HEK293 (cell line): Measurements from ENCODE around the gene LAMA2.
A peak's percentile ranks its signal among the peaks of the same experiment; 100 is the strongest.

Source experiments
- CTCF ChIA-PET: fragments of 350-600 bp; formaldehyde crosslinking; extraction: SDS; loops from one replicate; lab custom pipeline; 2021; ENCODE audit warnings: antibody characterized with exemption; lab: Yijun Ruan, JAX
- POLR2A ChIA-PET: fragments of 300-600 bp; formaldehyde crosslinking; extraction: SDS; loops from one replicate; lab custom pipeline; 2020; ENCODE audit warnings: antibody characterized with exemption, inconsistent platforms; lab: Yijun Ruan, JAX
- H3K27ac ChIP-seq: fragments of 200-500 bp; sonication (Bioruptor generic); 2 replicates; pipeline ENCODE4 v1.5.1; 2014; ENCODE audit warnings: low read depth, low read length, control low read depth, inconsistent platforms; ENCODE audit errors: extremely low read depth
- H3K36me3 ChIP-seq, 2 experiments: fragments of 200-500 bp in 1 of 2; sonication (Bioruptor generic) in 1 of 2; 1 replicate in 1 of 2; 2 replicates in 1 of 2; pipeline ENCODE4 v1.5.1; 2014 to 2017; ENCODE audit warnings: inconsistent platforms in 2 of 2, low read length in 2 of 2; ENCODE audit not compliant: control insufficient read depth in 2 of 2, insufficient read depth in 1 of 2
- H3K4me1 ChIP-seq: fragments of 200-500 bp; sonication (Bioruptor generic); 2 replicates; pipeline ENCODE4 v1.5.1; 2014; ENCODE audit warnings: mild to moderate bottlenecking, low read length, inconsistent platforms; ENCODE audit not compliant: control insufficient read depth, insufficient read depth
- H3K4me3 ChIP-seq: 2 replicates; pipeline ENCODE4 v1.5.1; 2011; ENCODE audit warnings: low read depth, mild to moderate bottlenecking, control low read depth, low read length, moderate library complexity
- H3K9me3 ChIP-seq: fragments of 200-500 bp; sonication (Bioruptor generic); 2 replicates; pipeline ENCODE4 v1.5.1; 2014; ENCODE audit warnings: low read depth, low read length, inconsistent platforms; ENCODE audit not compliant: control insufficient read depth, insufficient read depth
- EGR2 ChIP-seq: fragments of 450-650 bp; formaldehyde crosslinking; IDR thresholded peaks from 2 replicates; pipeline ENCODE4 v1.5.1; 2016; ENCODE audit warnings: low read depth, missing biosample characterization, missing genetic modification characterization
- GLI2 ChIP-seq: fragments of 450-650 bp; formaldehyde crosslinking; IDR thresholded peaks from 2 replicates; pipeline ENCODE4; 2017; ENCODE audit warnings: missing biosample characterization, missing genetic modification characterization, low read depth, borderline replicate concordance
- GLI4 ChIP-seq: fragments of 450-650 bp; formaldehyde crosslinking; IDR thresholded peaks from 2 replicates; pipeline ENCODE4 v1.5.1; 2016; ENCODE audit warnings: missing biosample characterization, missing genetic modification characterization
- REPIN1 ChIP-seq: fragments of 450-650 bp; formaldehyde crosslinking; IDR thresholded peaks from 2 replicates; pipeline ENCODE4 v1.5.1; 2017; ENCODE audit warnings: missing biosample characterization, missing genetic modification characterization, low read depth
- SCRT1 ChIP-seq: fragments of 450-650 bp; formaldehyde crosslinking; IDR thresholded peaks from 2 replicates; pipeline ENCODE4 v1.5.1; 2016; ENCODE audit warnings: missing biosample characterization, missing genetic modification characterization, borderline replicate concordance
- YY1 ChIP-seq: fragments of 450-650 bp; formaldehyde crosslinking; IDR thresholded peaks from 2 replicates; pipeline ENCODE4 v1.5.1; 2018; ENCODE audit warnings: missing biosample characterization, missing genetic modification characterization
- ZBTB1 ChIP-seq: fragments of 450-650 bp; formaldehyde crosslinking; IDR thresholded peaks from 2 replicates; pipeline ENCODE4 v1.5.1; 2016; ENCODE audit warnings: missing biosample characterization, missing genetic modification characterization
- ZBTB21 ChIP-seq: fragments of 450-650 bp; formaldehyde crosslinking; IDR thresholded peaks from 2 replicates; pipeline ENCODE4 v1.5.1; 2017; ENCODE audit warnings: missing biosample characterization, missing genetic modification characterization
- ZNF112 ChIP-seq: fragments of 450-650 bp; formaldehyde crosslinking; IDR thresholded peaks from 2 replicates; pipeline ENCODE4 v1.5.0; 2017; ENCODE audit warnings: missing biosample characterization, missing genetic modification characterization
- ZNF140 ChIP-seq: fragments of 450-650 bp; formaldehyde crosslinking; IDR thresholded peaks from 2 replicates; pipeline ENCODE4 v1.5.1; 2016; ENCODE audit warnings: missing biosample characterization, missing genetic modification characterization
- ZNF157 ChIP-seq: fragments of 450-650 bp; formaldehyde crosslinking; IDR thresholded peaks from 2 replicates; pipeline ENCODE4 v1.5.1; 2016; ENCODE audit warnings: missing biosample characterization, missing genetic modification characterization
- ZNF16 ChIP-seq: fragments of 450-650 bp; formaldehyde crosslinking; IDR thresholded peaks from 2 replicates; pipeline ENCODE4 v1.5.1; 2016; ENCODE audit warnings: low read depth, missing biosample characterization, missing genetic modification characterization
- ZNF174 ChIP-seq: fragments of 450-650 bp; formaldehyde crosslinking; IDR thresholded peaks from 2 replicates; pipeline ENCODE4 v1.5.0; 2017; ENCODE audit warnings: missing biosample characterization, mild to moderate bottlenecking, missing genetic modification characterization
- ZNF19 ChIP-seq: fragments of 450-650 bp; formaldehyde crosslinking; IDR thresholded peaks from 2 replicates; pipeline ENCODE4; 2016; ENCODE audit warnings: missing biosample characterization, missing genetic modification characterization, low read depth
- ZNF202 ChIP-seq: fragments of 450-650 bp; formaldehyde crosslinking; IDR thresholded peaks from 2 replicates; pipeline ENCODE4 v1.5.1; 2016; ENCODE audit warnings: missing biosample characterization, missing genetic modification characterization, borderline replicate concordance
- ZNF239 ChIP-seq: fragments of 450-650 bp; formaldehyde crosslinking; IDR thresholded peaks from 2 replicates; pipeline ENCODE4 v1.5.1; 2016; ENCODE audit warnings: missing biosample characterization, missing genetic modification characterization
- ZNF416 ChIP-seq: fragments of 450-650 bp; formaldehyde crosslinking; IDR thresholded peaks from 2 replicates; pipeline ENCODE4 v1.5.1; 2016; ENCODE audit warnings: missing biosample characterization, missing genetic modification characterization
- ZNF610 ChIP-seq: fragments of 450-650 bp; formaldehyde crosslinking; IDR thresholded peaks from 2 replicates; pipeline ENCODE4 v1.5.1; 2016; ENCODE audit warnings: missing biosample characterization, missing genetic modification characterization, borderline replicate concordance
- ZNF629 ChIP-seq: fragments of 450-650 bp; formaldehyde crosslinking; IDR thresholded peaks from 2 replicates; pipeline ENCODE4 v1.5.1; 2017; ENCODE audit warnings: missing biosample characterization, missing genetic modification characterization
- ZNF704 ChIP-seq: fragments of 450-650 bp; formaldehyde crosslinking; IDR thresholded peaks from 2 replicates; pipeline ENCODE4 v1.5.1; 2016; ENCODE audit warnings: missing biosample characterization, missing genetic modification characterization
- ZNF76 ChIP-seq: fragments of 450-650 bp; formaldehyde crosslinking; IDR thresholded peaks from 2 replicates; pipeline ENCODE4; 2016; ENCODE audit warnings: low read depth, missing biosample characterization, missing genetic modification characterization, borderline replicate concordance
- ZNF777 ChIP-seq: fragments of 450-650 bp; formaldehyde crosslinking; IDR thresholded peaks from 2 replicates; pipeline ENCODE4 v1.5.1; 2017; ENCODE audit warnings: missing biosample characterization, missing genetic modification characterization, borderline replicate concordance
- ZSCAN16 ChIP-seq: fragments of 450-650 bp; formaldehyde crosslinking; IDR thresholded peaks from 2 replicates; pipeline ENCODE4 v1.5.1; 2016; ENCODE audit warnings: missing biosample characterization, missing genetic modification characterization
- ZSCAN23 ChIP-seq: fragments of 450-650 bp; formaldehyde crosslinking; IDR thresholded peaks from 2 replicates; pipeline ENCODE4 v1.5.1; 2016; ENCODE audit warnings: missing biosample characterization, missing genetic modification characterization
- TF ChIP-seq, protein P1 (sequence below): fragments of 450-650 bp; formaldehyde crosslinking; IDR thresholded peaks from 2 replicates; pipeline ENCODE4 v1.5.1; 2017; ENCODE audit warnings: missing biosample characterization, missing genetic modification characterization
- TF ChIP-seq, protein P2 (sequence below): fragments of 450-650 bp; IDR thresholded peaks from 2 replicates; pipeline ENCODE4 v1.5.1; 2018; ENCODE audit warnings: missing biosample characterization, mild to moderate bottlenecking, missing genetic modification characterization
- TF ChIP-seq, protein P3 (sequence below): fragments of 450-650 bp; formaldehyde crosslinking; IDR thresholded peaks from 2 replicates; pipeline ENCODE4 v1.5.1; 2016; ENCODE audit warnings: missing biosample characterization, missing genetic modification characterization, low read depth
- TF ChIP-seq, protein P4 (sequence below): fragments of 450-650 bp; formaldehyde crosslinking; IDR thresholded peaks from 2 replicates; pipeline ENCODE4 v1.5.1; 2017; ENCODE audit warnings: missing biosample characterization, missing genetic modification characterization

Gene LAMA2

GRCh38 chr6:129329678-129330077 lies 446.7 kb downstream of the LAMA2 start (continued):
- TF ChIP-seq YY1 (no peak), ZNF416 (tag by site-specific recombination) (no peak), EGR2 (tag by site-specific recombination) (no peak), ZNF140 (tag by site-specific recombination) (no peak), ZNF202 (tag by site-specific recombination) (no peak), ZNF239 (tag by site-specific recombination) (no peak), ZNF174 (tag by site-specific recombination) (no peak)

GRCh38 chr6:129331450-129332138 lies 448.7 kb downstream of the LAMA2 start:
- CTCF ChIA-PET: interaction anchor here (0.7 to 1.7 kb wide), 2 partner anchors 39 to 523 kb away, joined by 3 to 5 read pairs; no protein-coding TSS in a partner anchor
- no peak overlapping the region for H3K27ac ChIP-seq

DNA sequence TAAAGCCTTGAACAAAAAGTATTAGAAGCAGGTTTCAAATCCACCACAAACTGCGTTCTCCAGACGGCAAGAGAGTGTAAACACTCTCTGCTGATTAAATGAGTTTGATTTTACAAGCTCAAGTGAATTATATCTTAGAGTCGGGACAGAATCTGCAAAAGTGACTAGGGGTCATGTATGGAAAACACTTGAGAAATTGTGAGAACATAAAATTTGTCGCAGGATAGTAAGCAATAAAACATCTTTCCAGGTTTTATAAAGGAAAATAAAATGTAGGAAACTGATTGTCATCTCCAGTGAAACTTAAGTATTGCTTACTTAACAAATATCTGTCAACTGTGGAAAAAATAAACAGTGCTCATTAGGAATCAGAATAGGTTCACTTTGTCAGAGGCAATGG lies 452.9 kb downstream of the LAMA2 start:
- Histone ChIP-seq H3K27ac (no peak overlapping the region; the same call in 1 of the 2 replicates), H3K36me3 (no peaks in the 10 kb centered on the region), H3K4me1 (peaks cover 4% of the 10 kb centered on the region), H3K9me3 (no peaks in the 10 kb centered on the region), H3K4me3 (no peak overlapping the region)
- ChIA-PET CTCF (no interaction called here), POLR2A (no interaction called here)
- TF ChIP-seq ZNF76 (tag by site-specific recombination) (no peak), GLI4 (no peak), ZSCAN16 (tag by site-specific recombination) (no peak), ZNF777 (tag by site-specific recombination) (no peak), ZNF19 (no peak), ZNF704 (no peak), ZBTB1 (tag by site-specific recombination) (no peak), ZNF610 (0 out of 2 replicates have a peak, but pooled peaks have one; percentile 29), GLI2 (tag by site-specific recombination) (no peak), ZSCAN23 (tag by site-specific recombination) (no peak)
- TF ChIP-seq, protein P1, sequence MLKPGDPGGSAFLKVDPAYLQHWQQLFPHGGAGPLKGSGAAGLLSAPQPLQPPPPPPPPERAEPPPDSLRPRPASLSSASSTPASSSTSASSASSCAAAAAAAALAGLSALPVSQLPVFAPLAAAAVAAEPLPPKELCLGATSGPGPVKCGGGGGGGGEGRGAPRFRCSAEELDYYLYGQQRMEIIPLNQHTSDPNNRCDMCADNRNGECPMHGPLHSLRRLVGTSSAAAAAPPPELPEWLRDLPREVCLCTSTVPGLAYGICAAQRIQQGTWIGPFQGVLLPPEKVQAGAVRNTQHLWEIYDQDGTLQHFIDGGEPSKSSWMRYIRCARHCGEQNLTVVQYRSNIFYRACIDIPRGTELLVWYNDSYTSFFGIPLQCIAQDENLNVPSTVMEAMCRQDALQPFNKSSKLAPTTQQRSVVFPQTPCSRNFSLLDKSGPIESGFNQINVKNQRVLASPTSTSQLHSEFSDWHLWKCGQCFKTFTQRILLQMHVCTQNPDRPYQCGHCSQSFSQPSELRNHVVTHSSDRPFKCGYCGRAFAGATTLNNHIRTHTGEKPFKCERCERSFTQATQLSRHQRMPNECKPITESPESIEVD: peak; percentile 94
- TF ChIP-seq, protein P2, sequence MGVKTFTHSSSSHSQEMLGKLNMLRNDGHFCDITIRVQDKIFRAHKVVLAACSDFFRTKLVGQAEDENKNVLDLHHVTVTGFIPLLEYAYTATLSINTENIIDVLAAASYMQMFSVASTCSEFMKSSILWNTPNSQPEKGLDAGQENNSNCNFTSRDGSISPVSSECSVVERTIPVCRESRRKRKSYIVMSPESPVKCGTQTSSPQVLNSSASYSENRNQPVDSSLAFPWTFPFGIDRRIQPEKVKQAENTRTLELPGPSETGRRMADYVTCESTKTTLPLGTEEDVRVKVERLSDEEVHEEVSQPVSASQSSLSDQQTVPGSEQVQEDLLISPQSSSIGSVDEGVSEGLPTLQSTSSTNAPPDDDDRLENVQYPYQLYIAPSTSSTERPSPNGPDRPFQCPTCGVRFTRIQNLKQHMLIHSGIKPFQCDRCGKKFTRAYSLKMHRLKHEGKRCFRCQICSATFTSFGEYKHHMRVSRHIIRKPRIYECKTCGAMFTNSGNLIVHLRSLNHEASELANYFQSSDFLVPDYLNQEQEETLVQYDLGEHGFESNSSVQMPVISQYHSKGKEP (tag by site-specific recombination): peak; percentile 74

More at GRCh38 chr6:129331450-129332138, 448.7 kb downstream of the LAMA2 start:
- peaks cover 4% of the 10 kb centered on the region for H3K4me1 ChIP-seq
- TF ChIP-seq ZBTB21 (tag by site-specific recombination): 0 out of 2 replicates have a peak, but pooled peaks have one; percentile 25
- peak; percentile 43; the same call in 1 of the 2 replicates for TF ChIP-seq ZNF629 (tag by site-specific recombination)
- TF ChIP-seq, protein P3, sequence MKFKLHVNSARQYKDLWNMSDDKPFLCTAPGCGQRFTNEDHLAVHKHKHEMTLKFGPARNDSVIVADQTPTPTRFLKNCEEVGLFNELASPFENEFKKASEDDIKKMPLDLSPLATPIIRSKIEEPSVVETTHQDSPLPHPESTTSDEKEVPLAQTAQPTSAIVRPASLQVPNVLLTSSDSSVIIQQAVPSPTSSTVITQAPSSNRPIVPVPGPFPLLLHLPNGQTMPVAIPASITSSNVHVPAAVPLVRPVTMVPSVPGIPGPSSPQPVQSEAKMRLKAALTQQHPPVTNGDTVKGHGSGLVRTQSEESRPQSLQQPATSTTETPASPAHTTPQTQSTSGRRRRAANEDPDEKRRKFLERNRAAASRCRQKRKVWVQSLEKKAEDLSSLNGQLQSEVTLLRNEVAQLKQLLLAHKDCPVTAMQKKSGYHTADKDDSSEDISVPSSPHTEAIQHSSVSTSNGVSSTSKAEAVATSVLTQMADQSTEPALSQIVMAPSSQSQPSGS: peak; percentile 49; the same call in 1 of the 2 replicates
- no peak for TF ChIP-seq ZNF16 (tag by site-specific recombination)
- TF ChIP-seq SCRT1 (tag by site-specific recombination): no peak
- no peak for TF ChIP-seq ZNF140 (tag by site-specific recombination)
- TF ChIP-seq ZBTB1 (tag by site-specific recombination): no peak
- TF ChIP-seq, protein P4, sequence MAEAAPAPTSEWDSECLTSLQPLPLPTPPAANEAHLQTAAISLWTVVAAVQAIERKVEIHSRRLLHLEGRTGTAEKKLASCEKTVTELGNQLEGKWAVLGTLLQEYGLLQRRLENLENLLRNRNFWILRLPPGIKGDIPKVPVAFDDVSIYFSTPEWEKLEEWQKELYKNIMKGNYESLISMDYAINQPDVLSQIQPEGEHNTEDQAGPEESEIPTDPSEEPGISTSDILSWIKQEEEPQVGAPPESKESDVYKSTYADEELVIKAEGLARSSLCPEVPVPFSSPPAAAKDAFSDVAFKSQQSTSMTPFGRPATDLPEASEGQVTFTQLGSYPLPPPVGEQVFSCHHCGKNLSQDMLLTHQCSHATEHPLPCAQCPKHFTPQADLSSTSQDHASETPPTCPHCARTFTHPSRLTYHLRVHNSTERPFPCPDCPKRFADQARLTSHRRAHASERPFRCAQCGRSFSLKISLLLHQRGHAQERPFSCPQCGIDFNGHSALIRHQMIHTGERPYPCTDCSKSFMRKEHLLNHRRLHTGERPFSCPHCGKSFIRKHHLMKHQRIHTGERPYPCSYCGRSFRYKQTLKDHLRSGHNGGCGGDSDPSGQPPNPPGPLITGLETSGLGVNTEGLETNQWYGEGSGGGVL (tag by site-specific recombination): peak; percentile 38; the same call in 1 of the 2 replicates
- TF ChIP-seq REPIN1 (tag by site-specific recombination): no peak
- TF ChIP-seq ZNF157 (tag by site-specific recombination): no peak
- TF ChIP-seq ZNF112 (tag by site-specific recombination): no peak
- no peaks in the 10 kb centered on the region for H3K9me3 ChIP-seq
- no peak overlapping the region for H3K4me3 ChIP-seq
- H3K36me3 ChIP-seq: no peaks in the 10 kb centered on the region
- POLR2A ChIA-PET: no interaction called here
